ENCODE measurements around the gene PES1. TPM values are rescaled to one million over a fixed set of nuclear protein-coding genes. Genes with fewer than 3 reads are reported as not detected.
"Not testable (repeated sequence)": the region's sequence is repeated elsewhere in the genome, so short reads cannot be mapped to it uniquely, and the experiment has no call there.

PES1 gene
- total RNA-seq = 100 to 1,000 TPM; 134 to 137 TPM

DNA sequence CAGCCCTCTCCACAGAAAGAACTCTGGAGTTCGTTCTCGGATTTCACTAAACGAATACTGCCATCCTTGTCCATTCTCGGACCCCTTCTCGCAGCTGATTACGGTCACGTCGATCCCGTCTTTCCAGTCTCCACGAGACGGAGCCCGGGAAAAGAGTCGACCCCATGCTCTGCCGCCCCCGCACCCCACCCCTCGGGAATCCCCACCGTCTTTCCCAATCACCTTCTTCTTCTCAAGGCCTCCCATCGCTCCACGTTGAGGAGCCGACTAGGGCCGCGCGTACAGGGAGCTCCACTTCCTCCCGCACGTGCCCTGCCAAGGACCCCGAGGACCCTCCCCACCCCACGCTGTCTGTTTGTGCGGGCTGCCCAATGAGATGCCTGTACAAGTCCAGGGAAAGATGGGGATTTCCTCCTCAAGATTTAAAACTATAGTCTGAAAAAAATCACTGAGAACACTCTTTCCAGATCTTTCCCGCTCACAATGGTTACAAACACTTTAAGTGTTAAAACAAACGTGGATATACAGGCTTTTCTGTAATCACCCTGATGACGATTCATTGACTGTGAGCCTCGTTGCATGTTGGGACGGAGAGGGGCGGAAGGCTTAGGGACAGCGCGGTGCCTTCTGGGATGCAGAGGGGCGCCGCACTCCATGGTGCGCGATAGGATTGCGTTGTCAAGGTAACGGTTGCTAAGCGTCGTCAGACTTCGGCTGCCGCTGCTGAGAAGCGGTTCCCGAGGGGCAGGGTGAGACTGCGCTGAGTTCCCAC lies at the start of gene PES1:
Gene PES1, minus strand, starts transcription at position 323 of the 772 bp plus-strand sequence. Its CDS starts 77 bp downstream, at position 246.
- POLR2A ChIA-PET = interaction anchor here (0.5 to 1.0 kb wide), 4 partner anchors 12 to 235 kb away, joined by 3 to 4 read pairs (median 4); partner anchors contain the start of genes CCDC157 and SF3A1
- Mint-ChIP-seq H3K4me3 (no peak within 1 kb of the TSS), H3K4me1 (no peaks in the 10 kb centered on the region), H3K27ac (no peak within 1 kb of the TSS), H3K27me3 (peaks cover 4% of the 10 kb centered on the region), H3K9me3 (ENCODE audit: low read depth) (no peaks in the 10 kb centered on the region), H3K36me3 (ENCODE audit: low read depth) (peaks cover 38% of the 10 kb centered on the region)
- intact Hi-C loops (cut with DNase I, micrococcal nuclease) = loop anchor here (1.0 to 10.0 kb wide), 20 partner anchors 14 to 1156 kb away; partner anchors contain the start of genes ASCC2 (in 1 of the 2), CASTOR1 (in 1 of the 2), DUSP18 (in 1 of the 2) and MTMR3 (in 1 of the 2)
- ATAC-seq (peak; percentile 100), DNase-seq (peak; percentile 96)
- CTCF ChIA-PET = interaction anchor here (0.8 to 1.7 kb wide), 6 partner anchors 10 to 169 kb away, joined by 3 to 5 read pairs (median 5); partner anchors contain the start of gene TCN2

DNA sequence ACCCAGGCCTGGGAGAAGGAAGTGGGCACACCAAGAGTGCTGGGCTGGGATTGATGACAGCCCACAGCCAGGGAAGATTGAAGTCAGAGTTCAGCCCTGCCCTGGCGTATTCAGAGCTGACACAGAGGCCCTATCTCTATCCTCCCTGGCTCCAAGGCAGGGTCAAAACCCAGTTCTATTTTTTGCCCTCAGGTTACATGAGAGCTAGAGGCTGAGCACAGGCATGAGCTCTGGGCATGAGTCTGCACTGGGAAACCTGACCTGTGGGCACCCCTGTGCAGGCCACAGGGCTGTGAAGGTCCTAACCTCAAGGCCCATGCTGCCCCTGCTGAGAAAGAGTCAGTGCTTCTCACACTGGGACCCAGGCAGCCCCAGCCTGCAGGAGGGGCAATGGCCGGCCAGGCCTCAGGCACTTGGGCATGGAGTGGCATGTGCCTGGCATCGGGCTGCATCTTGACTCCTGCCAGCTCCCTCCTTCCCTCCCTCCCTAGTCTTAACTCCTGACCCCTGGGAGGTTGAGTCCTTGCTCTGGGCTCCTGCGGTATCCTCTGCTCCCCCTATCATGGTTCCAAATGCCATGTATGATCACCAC lies 49.2 kb upstream of the PES1 start:
- intact Hi-C loops (cut with DNase I, micrococcal nuclease) = loop anchor here in 1 of 2 experiments (10.0 kb wide), 1 partner anchor 1844 kb away; no protein-coding TSS in a partner anchor
- ChIA-PET CTCF (interaction anchor here (0.6 kb wide), 1 partner anchor 966 kb away, joined by 3 read pairs; no protein-coding TSS in a partner anchor), POLR2A (interaction anchor here (0.6 kb wide), 1 partner anchor 50 kb away, joined by 3 read pairs; no protein-coding TSS in a partner anchor)
- DNase-seq (no peak), ATAC-seq (no peak)
- no peaks in the 10 kb centered on the region for H3K27me3 Mint-ChIP-seq
- peaks cover 36% of the 10 kb centered on the region for H3K4me1 Mint-ChIP-seq
- H3K27ac Mint-ChIP-seq = no peak overlapping the region
- H3K4me3 Mint-ChIP-seq = no peak overlapping the region
- peaks cover 7% of the 10 kb centered on the region for H3K36me3 Mint-ChIP-seq (ENCODE audit: low read depth)
- H3K9me3 Mint-ChIP-seq (ENCODE audit: low read depth) = peaks cover 4% of the 10 kb centered on the region

DNA sequence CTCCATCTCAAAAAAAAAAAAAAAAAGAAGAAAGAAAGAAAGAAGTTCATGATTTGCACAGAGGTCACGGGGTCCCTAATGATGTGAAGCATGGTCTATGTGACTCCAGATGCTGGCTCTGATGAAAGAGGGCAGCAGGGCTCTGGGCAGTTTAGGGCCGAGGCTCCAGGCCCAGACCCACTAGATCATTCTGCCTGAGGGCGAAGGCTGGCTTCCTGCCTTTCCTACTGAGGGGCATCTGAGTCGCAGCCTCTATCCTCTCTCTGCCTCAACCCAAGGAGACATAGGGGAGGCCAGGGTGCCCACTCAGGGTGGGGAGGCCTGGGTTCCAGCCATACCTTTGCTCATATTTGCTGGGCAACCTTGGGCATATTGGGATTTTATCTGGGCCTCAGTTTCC lies 48.7 kb upstream of the PES1 start:
- peaks cover 37% of the 10 kb centered on the region for H3K4me1 Mint-ChIP-seq
- ATAC-seq (no peak), DNase-seq (no peak)
- ChIA-PET POLR2A (interaction anchor here (0.6 kb wide), 1 partner anchor 9 kb away, joined by 3 read pairs; no protein-coding TSS in a partner anchor), CTCF (no interaction called here)
- no peak overlapping the region for H3K4me3 Mint-ChIP-seq
- intact Hi-C loops (cut with DNase I, micrococcal nuclease) = loop anchor here in 1 of 2 experiments (10.0 kb wide), 1 partner anchor 1844 kb away; no protein-coding TSS in a partner anchor
- peaks cover 4% of the 10 kb centered on the region for H3K9me3 Mint-ChIP-seq (ENCODE audit: low read depth)
- no peak overlapping the region for H3K27ac Mint-ChIP-seq
- H3K27me3 Mint-ChIP-seq = no peaks in the 10 kb centered on the region
- peaks cover 7% of the 10 kb centered on the region for H3K36me3 Mint-ChIP-seq (ENCODE audit: low read depth)

GRCh38 chr22:30637701-30638114 lies 46.0 kb upstream of the PES1 start:
- ATAC-seq (no peak), DNase-seq (no peak)
- H3K36me3 Mint-ChIP-seq (ENCODE audit: low read depth) = peaks cover 7% of the 10 kb centered on the region
- no peaks in the 10 kb centered on the region for H3K27me3 Mint-ChIP-seq
- H3K9me3 Mint-ChIP-seq (ENCODE audit: low read depth) = peaks cover 4% of the 10 kb centered on the region
- CTCF ChIA-PET = interaction anchor here (7.0 kb wide), 1 partner anchor 119 kb away, joined by 97 read pairs; no protein-coding TSS in a partner anchor
- POLR2A ChIA-PET = no interaction called here
- peaks cover 23% of the 10 kb centered on the region for H3K4me1 Mint-ChIP-seq
- peak overlapping the region; percentile 75 for H3K4me3 Mint-ChIP-seq
- intact Hi-C loops (cut with DNase I, micrococcal nuclease) = loop anchor here in 1 of 2 experiments (5.0 kb wide), 1 partner anchor 650 kb away; no protein-coding TSS in a partner anchor
- H3K27ac Mint-ChIP-seq = no peak overlapping the region

- CTCF ChIA-PET = interaction anchor here (0.9 to 7.0 kb wide), 6 partner anchors 12 to 284 kb away, joined by 3 to 97 read pairs (median 6); no protein-coding TSS in a partner anchor
- Mint-ChIP-seq H3K27me3 (no peaks in the 10 kb centered on the region), H3K4me1 (peaks cover 22% of the 10 kb centered on the region), H3K4me3 (peak overlapping the region; percentile 75), H3K27ac (peak overlapping the region; percentile 76), H3K9me3 (ENCODE audit: low read depth) (peaks cover 4% of the 10 kb centered on the region), H3K36me3 (ENCODE audit: low read depth) (peaks cover 7% of the 10 kb centered on the region)
- intact Hi-C loops (cut with DNase I, micrococcal nuclease) = loop anchor here in 1 of 2 experiments (5.0 kb wide), 1 partner anchor 651 kb away; no protein-coding TSS in a partner anchor
- ATAC-seq (no peak), DNase-seq (peak; percentile 46)
- POLR2A ChIA-PET = interaction anchor here (0.6 to 1.5 kb wide), 4 partner anchors 8 to 446 kb away, joined by 3 to 9 read pairs (median 5); no protein-coding TSS in a partner anchor
These were observed 44.7 kb upstream of the PES1 start for GRCh38 chr22:30636226-30637077.

GRCh38 chr22:30635273-30636225 lies 43.8 kb upstream of the PES1 start, which contains the start of gene SLC35E4:
SLC35E4 (plus strand) TSS chr22:30635781; CDS start chr22:30636451, 670 bp downstream.
- peak; percentile 98 for DNase-seq
- CTCF ChIA-PET = interaction anchor here (0.5 to 7.0 kb wide), 26 partner anchors 8 to 524 kb away, joined by 3 to 97 read pairs (median 5); partner anchors contain the start of gene DUSP18
- intact Hi-C loops (cut with DNase I, micrococcal nuclease) = loop anchor here (1.0 to 5.0 kb wide), 10 partner anchors 9 to 652 kb away; partner anchors contain the start of genes DUSP18 (in 1 of the 2), MORC2 (in 1 of the 2), OSBP2 (in 1 of the 2) and TUG1 (in 1 of the 2)

GRCh38 chr22:30634471-30635233 lies 42.9 kb upstream of the PES1 start:
- peak; percentile 77 for ATAC-seq
- POLR2A ChIA-PET = interaction anchor here (0.6 to 1.4 kb wide), 3 partner anchors 109 to 489 kb away, joined by 3 to 8 read pairs (median 3); no protein-coding TSS in a partner anchor
- CTCF ChIA-PET = interaction anchor here (0.5 to 7.0 kb wide), 34 partner anchors 9 to 591 kb away, joined by 3 to 97 read pairs (median 5); partner anchors contain the start of genes DUSP18 and LIMK2

More at GRCh38 chr22:30635273-30636225, 43.8 kb upstream of the PES1 start, which contains the start of gene SLC35E4:
- ATAC-seq = peak; percentile 86
- Mint-ChIP-seq H3K27me3 (no peaks in the 10 kb centered on the region), H3K4me1 (peaks cover 22% of the 10 kb centered on the region), H3K27ac (peak within 1 kb of the TSS; percentile 84), H3K9me3 (ENCODE audit: low read depth) (peaks cover 4% of the 10 kb centered on the region), H3K4me3 (peak within 1 kb of the TSS; percentile 75), H3K36me3 (ENCODE audit: low read depth) (peaks cover 7% of the 10 kb centered on the region)
- POLR2A ChIA-PET = interaction anchor here (0.6 to 1.5 kb wide), 5 partner anchors 9 to 447 kb away, joined by 3 to 9 read pairs (median 3); no protein-coding TSS in a partner anchor

DNA sequence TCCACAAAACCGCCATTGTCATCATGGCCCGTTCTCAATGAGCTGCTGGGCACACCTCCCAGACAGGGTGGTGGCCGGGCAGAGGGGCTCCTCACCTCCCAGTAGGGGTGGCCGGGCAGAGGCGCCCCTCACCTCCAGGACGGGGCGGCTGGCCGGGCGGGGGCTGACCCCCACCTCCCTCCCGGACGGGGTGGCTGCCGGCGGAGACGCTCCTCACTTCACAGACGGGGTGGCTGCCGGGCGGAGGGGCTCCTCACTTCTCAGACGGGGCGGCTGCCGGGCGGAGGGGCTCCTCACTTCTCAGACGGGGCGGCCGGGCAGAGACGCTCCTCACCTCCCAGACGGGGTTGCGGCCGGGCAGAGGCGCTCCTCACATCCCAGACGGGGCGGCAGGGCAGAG lies 39.8 kb upstream of the PES1 start:
- intact Hi-C loops (cut with DNase I, micrococcal nuclease) = not testable (repeated sequence)

More at GRCh38 chr22:30634471-30635233, 42.9 kb upstream of the PES1 start:
- Mint-ChIP-seq H3K9me3 (ENCODE audit: low read depth) (peaks cover 4% of the 10 kb centered on the region), H3K27me3 (no peaks in the 10 kb centered on the region), H3K36me3 (ENCODE audit: low read depth) (peaks cover 7% of the 10 kb centered on the region), H3K27ac (peak overlapping the region; percentile 84), H3K4me3 (peak overlapping the region; percentile 75), H3K4me1 (peaks cover 22% of the 10 kb centered on the region)
- intact Hi-C loops (cut with DNase I, micrococcal nuclease) = loop anchor here (1.0 to 5.0 kb wide), 12 partner anchors 10 to 653 kb away; partner anchors contain the start of genes DUSP18 (in 2 of the 2), OSBP2 (in 2 of the 2), MORC2 (in 1 of the 2) and TUG1 (in 1 of the 2)
- DNase-seq = peak; percentile 95

More for the DNA sequence above, 39.8 kb upstream of the PES1 start:
- H3K27ac Mint-ChIP-seq; ATAC-seq; H3K4me3 Mint-ChIP-seq; DNase-seq; POLR2A ChIA-PET; H3K36me3 Mint-ChIP-seq (ENCODE audit: low read depth); H3K27me3 Mint-ChIP-seq; H3K9me3 Mint-ChIP-seq (ENCODE audit: low read depth); CTCF ChIA-PET: not testable (repeated sequence)
- peaks cover 13% of the 10 kb centered on the region for H3K4me1 Mint-ChIP-seq
